Smooth muscle cell (in vitro differentiated cells): ENCODE results near the gene ZDHHC14. TPM values are rescaled to one million over a fixed set of nuclear protein-coding genes. Genes with fewer than 3 reads are reported as not detected.

Source experiments
- DNase-seq: peaks from one replicate; lab custom pipeline; 2025; ENCODE audit not compliant: unreplicated experiment; lab: John Stamatoyannopoulos, UW
- H2AFZ ChIP-seq: fragments of 200-600 bp; sonication (generic); 2 replicates; pipeline ENCODE4 v1.6.0; 2016; ENCODE audit warnings: antibody characterized with exemption, low read depth, mild to moderate bottlenecking
- H3F3A ChIP-seq: fragments of 200-600 bp; sonication (generic); 2 replicates; pipeline ENCODE4 v1.6.0; 2017; ENCODE audit warnings: antibody characterized with exemption, low read depth
- H3K27ac ChIP-seq: fragments of 200-600 bp; sonication (generic); 2 replicates; pipeline ENCODE4 v1.5.1; 2016; ENCODE audit warnings: low read depth, mild to moderate bottlenecking
- H3K27me3 ChIP-seq: fragments of 200-600 bp; sonication (generic); 2 replicates; pipeline ENCODE4 v1.6.1; 2016; ENCODE audit warnings: low read depth, mild to moderate bottlenecking
- H3K36me3 ChIP-seq: fragments of 200-600 bp; sonication (generic); 2 replicates; pipeline ENCODE4 v1.5.1; 2016; ENCODE audit warnings: low read depth
- H3K4me1 ChIP-seq: fragments of 200-600 bp; sonication (generic); 2 replicates; pipeline ENCODE4 v1.5.1; 2016; ENCODE audit warnings: low read depth
- H3K4me2 ChIP-seq: fragments of 200-600 bp; sonication (generic); 2 replicates; pipeline ENCODE4 v1.6.0; 2016; ENCODE audit warnings: mild to moderate bottlenecking
- H3K4me3 ChIP-seq: fragments of 200-600 bp; sonication (generic); 2 replicates; pipeline ENCODE4 v1.5.1; 2016; ENCODE audit warnings: mild to moderate bottlenecking
- H3K79me2 ChIP-seq: fragments of 200-600 bp; sonication (generic); 2 replicates; pipeline ENCODE4 v1.6.0; 2016; ENCODE audit warnings: low read depth, mild to moderate bottlenecking
- H3K9ac ChIP-seq: fragments of 200-600 bp; sonication (generic); 2 replicates; pipeline ENCODE4 v1.6.0; 2016; ENCODE audit warnings: low read depth
- H3K9me3 ChIP-seq: fragments of 200-600 bp; sonication (generic); replicated peaks from 2 replicates; pipeline ENCODE4 v1.5.1; 2016; ENCODE audit warnings: low read depth
- H4K20me1 ChIP-seq: fragments of 200-600 bp; sonication (generic); 2 replicates; pipeline ENCODE4 v1.6.0; 2016; ENCODE audit warnings: low read depth
- CTCF ChIP-seq: fragments of 200-600 bp; sonication (generic); IDR thresholded peaks from 2 replicates; pipeline ENCODE4 v1.5.1; 2017; ENCODE audit warnings: borderline replicate concordance, mild to moderate bottlenecking, antibody characterized with exemption; ENCODE audit not compliant: insufficient read depth, poor library complexity, severe bottlenecking
- WGBS: methylation state at CpG from one replicate; pipeline ENCODE4 v1.1.7; 2016; ENCODE audit warnings: low lambda C conversion rate; 5-methylcytosine and 5-hydroxymethylcytosine counted together
- polyA plus RNA-seq: library from polyadenylated mRNA; unstranded; fragments of >200 nt; fragmentation: Nextera tagmentation; extraction: Ambion mirVana; gene quantifications from 2 replicates; pipeline ENCODE4 v1.2.1, GENCODE V29; 2016
- total RNA-seq: library from RNA; depleted of rRNA; stranded (reverse); fragments of >200 nt; gene quantifications from 2 replicates; pipeline ENCODE4 v1.2.3, GENCODE V29; 2014

The ZDHHC14 gene
- total and polyA plus RNA-seq, 2 experiments from 2014 or later: 1.3 to 1.6 TPM

GRCh38 chr6:157471895-157472686 is 91.1 kb downstream of the ZDHHC14 start:
- H3K9me3 ChIP-seq: no peaks in the 10 kb centered on the region
- H4K20me1 ChIP-seq: no peaks in the 10 kb centered on the region
- no peak overlapping the region for H3K27ac ChIP-seq
- no peak for TF ChIP-seq CTCF
- H2AFZ ChIP-seq: no peak overlapping the region
- 93% methylated on average over 17 of the region's 17 CpGs for WGBS
- H3K4me3 ChIP-seq: no peak overlapping the region
- H3K4me2 ChIP-seq: no peak overlapping the region
- no peaks in the 10 kb centered on the region for H3F3A ChIP-seq
- H3K36me3 ChIP-seq: no peaks in the 10 kb centered on the region
- no peaks in the 10 kb centered on the region for H3K79me2 ChIP-seq
- no peaks in the 10 kb centered on the region for H3K4me1 ChIP-seq
- DNase-seq: no peak
- no peak overlapping the region for H3K9ac ChIP-seq
- H3K27me3 ChIP-seq: no peaks in the 10 kb centered on the region

DNA sequence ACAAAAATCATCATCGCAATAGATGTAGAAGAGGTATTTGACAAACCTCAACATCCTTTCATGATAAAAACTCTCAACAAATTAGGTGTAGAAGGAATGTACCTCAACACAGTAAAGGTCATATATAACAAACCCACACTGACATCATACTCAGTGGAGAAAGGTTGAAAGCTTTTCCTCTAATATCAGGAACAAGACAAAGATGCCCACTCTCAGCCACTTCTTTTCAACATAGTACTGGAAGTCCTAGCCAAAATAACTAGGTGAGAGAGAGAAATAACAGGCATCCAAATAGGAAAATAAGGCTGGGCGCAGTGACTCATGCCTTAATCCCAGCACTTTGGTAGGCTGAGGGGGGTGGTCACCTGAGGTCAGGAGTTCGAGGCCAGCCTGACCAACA is 95.8 kb downstream of the ZDHHC14 start:
- WGBS: 96% methylated on average over 3 of the region's 3 CpGs
- H3K4me3 ChIP-seq: no peak overlapping the region
- no peaks in the 10 kb centered on the region for H3K36me3 ChIP-seq
- no peak overlapping the region for H3K4me2 ChIP-seq
- no peak for DNase-seq
- no peaks in the 10 kb centered on the region for H3K4me1 ChIP-seq
- H3K9me3 ChIP-seq: no peaks in the 10 kb centered on the region
- H3F3A ChIP-seq: no peaks in the 10 kb centered on the region
- H3K9ac ChIP-seq: no peak overlapping the region
- no peak for TF ChIP-seq CTCF
- no peak overlapping the region for H2AFZ ChIP-seq
- no peaks in the 10 kb centered on the region for H3K79me2 ChIP-seq
- no peak overlapping the region for H3K27ac ChIP-seq
- H3K27me3 ChIP-seq: peaks cover 4% of the 10 kb centered on the region
- H4K20me1 ChIP-seq: no peaks in the 10 kb centered on the region

DNA sequence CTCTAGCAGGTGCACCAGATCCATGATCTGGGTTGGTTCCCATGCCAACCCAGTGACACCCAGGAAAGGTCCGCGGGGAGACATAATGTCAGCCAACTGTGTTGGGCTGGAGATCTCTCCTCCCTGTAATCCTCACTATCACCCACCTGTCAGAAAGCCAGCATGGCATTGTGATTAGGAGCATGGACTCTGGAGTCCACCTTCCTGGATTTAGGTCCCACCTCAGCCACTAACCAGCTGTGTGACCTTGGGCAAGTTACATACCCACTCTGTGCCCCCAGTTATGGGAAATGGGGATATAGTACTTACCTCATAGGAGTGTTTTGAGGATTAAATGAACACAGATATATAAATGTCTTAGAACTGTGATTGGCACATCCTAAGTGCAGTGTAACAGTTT is 97.9 kb downstream of the ZDHHC14 start:
- H3F3A ChIP-seq: no peaks in the 10 kb centered on the region
- 96% methylated on average over 2 of the region's 2 CpGs for WGBS

More for the DNA sequence above, 97.9 kb downstream of the ZDHHC14 start:
- Histone ChIP-seq H3K9ac (no peak overlapping the region), H3K36me3 (no peaks in the 10 kb centered on the region), H3K4me3 (no peak overlapping the region), H3K79me2 (no peaks in the 10 kb centered on the region), H2AFZ (no peak overlapping the region), H3K27me3 (peaks cover 4% of the 10 kb centered on the region), H3K4me2 (no peak overlapping the region), H3K4me1 (no peaks in the 10 kb centered on the region), H3K27ac (no peak overlapping the region), H3K9me3 (no peaks in the 10 kb centered on the region), H4K20me1 (no peaks in the 10 kb centered on the region)
- no peak for DNase-seq
- no peak for TF ChIP-seq CTCF
